Activated T-cell treated with anti-CD3 and anti-CD28 coated beads, Interleukin-2, amount 50 U/mL, for 72 hours (primary cell): ENCODE data around the gene NUBPL. TPM values are rescaled to one million over a fixed set of nuclear protein-coding genes. Genes with fewer than 3 reads are reported as not detected.
"Not testable (repeated sequence)": the region's sequence is repeated elsewhere in the genome, so short reads cannot be mapped to it uniquely, and the experiment has no call there.

Experiments used
- ATAC-seq, 2 donors: fragments of 150-1000 bp; cut with Tn5 transposase; replicated peaks in 1 of 2; 2 replicates each; pipeline ENCODE4 v1.10.0; 2021; ENCODE audit warnings: moderate library complexity in 2 of 2, mild to moderate bottlenecking in 1 of 2
- DNase-seq, 2 donors: peaks; one replicate each; pipeline ENCODE4 v3.0.0; 2021 to 2022; ENCODE audit warnings: mixed read lengths in 1 of 2
- H3K27ac Mint-ChIP-seq: one replicate; pipeline ENCODE4 v1.8.0; 2022; ENCODE audit warnings: mild to moderate bottlenecking, moderate library complexity, mixed read lengths
- H3K27me3 Mint-ChIP-seq: one replicate; pipeline ENCODE4 v1.8.0; 2022; ENCODE audit warnings: low read depth, mixed read lengths
- H3K36me3 Mint-ChIP-seq, 2 donors: one replicate each; pipeline ENCODE4 v1.8.0; 2022; ENCODE audit warnings: mixed read lengths in 2 of 2, mild to moderate bottlenecking in 1 of 2; ENCODE audit not compliant: insufficient read depth in 2 of 2
- H3K4me1 Mint-ChIP-seq: one replicate; pipeline ENCODE4 v1.8.0; 2022; ENCODE audit warnings: low read depth, mixed read lengths
- H3K4me3 Mint-ChIP-seq, 2 donors: one replicate each; pipeline ENCODE4 v1.8.0; 2022; ENCODE audit warnings: mild to moderate bottlenecking in 2 of 2, mixed read lengths in 2 of 2, moderate library complexity in 2 of 2
- H3K9me3 Mint-ChIP-seq, 2 donors: one replicate each; pipeline ENCODE4 v1.8.0; 2022; ENCODE audit warnings: mixed read lengths in 2 of 2
- total RNA-seq, 2 donors: library from RNA; stranded (reverse); gene quantifications; one replicate each; pipeline ENCODE4 v1.2.3, GENCODE V29; 2022

The NUBPL gene
- total RNA-seq, 2 donors from 2014 or later, result 7.7 to 9.4 TPM

- Mint-ChIP-seq H3K9me3 (no peaks in the 10 kb centered on the region), H3K4me3 (no peak overlapping the region), H3K36me3 (peaks cover 0 to 2% of the 10 kb centered on the region in 2 donors), H3K27me3 (no peaks in the 10 kb centered on the region), H3K4me1 (no peaks in the 10 kb centered on the region), H3K27ac (no peak overlapping the region)
- DNase-seq (no peak), ATAC-seq (no peak)
Observed at GRCh38 chr14:31770271-31770670, 209.1 kb downstream of the NUBPL start.

- no peak overlapping the region for H3K4me3 Mint-ChIP-seq
- no peaks in the 10 kb centered on the region for H3K27me3 Mint-ChIP-seq
- ATAC-seq, result no peak
- no peak overlapping the region for H3K27ac Mint-ChIP-seq
- H3K36me3 Mint-ChIP-seq, result peaks cover 2 to 4% of the 10 kb centered on the region in 2 donors
- H3K9me3 Mint-ChIP-seq, result peaks cover 1% of the 10 kb centered on the region in 2 donors
- no peak for DNase-seq
- H3K4me1 Mint-ChIP-seq, result no peaks in the 10 kb centered on the region
Observed at GRCh38 chr14:31774567-31774966, 213.4 kb downstream of the NUBPL start.

- no peaks in the 10 kb centered on the region for H3K27me3 Mint-ChIP-seq
- H3K36me3 Mint-ChIP-seq, result peaks cover 2 to 15% of the 10 kb centered on the region in 2 donors
- H3K9me3 Mint-ChIP-seq, result peaks cover 3 to 4% of the 10 kb centered on the region in 2 donors
- no peaks in the 10 kb centered on the region for H3K4me1 Mint-ChIP-seq
- DNase-seq, result no peak
- H3K4me3 Mint-ChIP-seq, result no peak overlapping the region
- no peak overlapping the region for H3K27ac Mint-ChIP-seq
- no peak for ATAC-seq
Observed at GRCh38 chr14:31777312-31777711, 216.1 kb downstream of the NUBPL start.

- Mint-ChIP-seq H3K27ac (no peak overlapping the region), H3K27me3 (no peaks in the 10 kb centered on the region), H3K4me1 (no peaks in the 10 kb centered on the region), H3K9me3 (peaks cover 3 to 4% of the 10 kb centered on the region in 2 donors), H3K36me3 (peaks cover 2 to 15% of the 10 kb centered on the region in 2 donors), H3K4me3 (no peak overlapping the region)
- DNase-seq, result no peak
- ATAC-seq, result no peak
Observed at GRCh38 chr14:31781578-31781977, 220.4 kb downstream of the NUBPL start.

- H3K36me3 Mint-ChIP-seq, result peaks cover 2 to 11% of the 10 kb centered on the region in 2 donors
Observed at GRCh38 chr14:31785574-31785973, 224.4 kb downstream of the NUBPL start.

GRCh38 chr14:31787377-31787776, 226.2 kb downstream of the NUBPL start:
- no peaks in the 10 kb centered on the region for H3K4me1 Mint-ChIP-seq
- H3K4me3 Mint-ChIP-seq, result no peak overlapping the region
- DNase-seq, result no peak
- no peak overlapping the region for H3K27ac Mint-ChIP-seq
- ATAC-seq, result no peak
- no peaks in the 10 kb centered on the region for H3K27me3 Mint-ChIP-seq
- no peaks in the 10 kb centered on the region for H3K36me3 Mint-ChIP-seq
- H3K9me3 Mint-ChIP-seq, result peaks cover 0 to 4% of the 10 kb centered on the region in 2 donors

More at GRCh38 chr14:31785574-31785973, 224.4 kb downstream of the NUBPL start:
- Mint-ChIP-seq H3K4me3 (no peak overlapping the region), H3K27ac (no peak overlapping the region), H3K4me1 (no peaks in the 10 kb centered on the region), H3K27me3 (no peaks in the 10 kb centered on the region), H3K9me3 (peaks cover 3 to 4% of the 10 kb centered on the region in 2 donors)
- DNase-seq (no peak), ATAC-seq (no peak)

- Mint-ChIP-seq H3K27ac (no peak overlapping the region), H3K4me1 (no peaks in the 10 kb centered on the region), H3K27me3 (no peaks in the 10 kb centered on the region), H3K9me3 (peaks cover 0 to 4% of the 10 kb centered on the region in 2 donors), H3K36me3 (peaks cover 0 to under 1% of the 10 kb centered on the region in 2 donors), H3K4me3 (no peak overlapping the region)
- no peak for ATAC-seq
- no peak for DNase-seq
Observed at GRCh38 chr14:31788340-31788739, 227.1 kb downstream of the NUBPL start.

- ATAC-seq (no peak), DNase-seq (no peak)
- Mint-ChIP-seq H3K27ac (no peak overlapping the region), H3K4me1 (no peaks in the 10 kb centered on the region), H3K4me3 (no peak overlapping the region), H3K9me3 (peaks cover 0 to 1% of the 10 kb centered on the region in 2 donors), H3K36me3 (peaks cover 0 to 1% of the 10 kb centered on the region in 2 donors), H3K27me3 (no peaks in the 10 kb centered on the region)
Observed at GRCh38 chr14:31792726-31793125, 231.5 kb downstream of the NUBPL start.

GRCh38 chr14:31797946-31798345, 236.7 kb downstream of the NUBPL start:
- ATAC-seq, H3K27me3 Mint-ChIP-seq, H3K27ac Mint-ChIP-seq, DNase-seq, H3K4me1 Mint-ChIP-seq, H3K9me3 Mint-ChIP-seq, H3K4me3 Mint-ChIP-seq: not testable (repeated sequence)
- peaks cover 6 to 19% of the 10 kb centered on the region in 2 donors for H3K36me3 Mint-ChIP-seq

GRCh38 chr14:31802838-31803237, 241.6 kb downstream of the NUBPL start:
- peaks cover 10 to 19% of the 10 kb centered on the region in 2 donors for H3K36me3 Mint-ChIP-seq
- DNase-seq (no peak), ATAC-seq (no peak)
- H3K9me3 Mint-ChIP-seq, result peaks cover 0 to 9% of the 10 kb centered on the region in 2 donors
- no peak overlapping the region for H3K27ac Mint-ChIP-seq
- no peaks in the 10 kb centered on the region for H3K4me1 Mint-ChIP-seq
- no peaks in the 10 kb centered on the region for H3K27me3 Mint-ChIP-seq
- H3K4me3 Mint-ChIP-seq, result no peak overlapping the region

- Mint-ChIP-seq H3K4me1 (no peaks in the 10 kb centered on the region), H3K9me3 (peaks cover 12 to 20% of the 10 kb centered on the region in 2 donors), H3K27ac (no peak overlapping the region), H3K36me3 (peaks cover 12 to 22% of the 10 kb centered on the region in 2 donors), H3K4me3 (no peak overlapping the region), H3K27me3 (no peaks in the 10 kb centered on the region)
- ATAC-seq (no peak), DNase-seq (no peak)
Observed at GRCh38 chr14:31806249-31806648, 245.0 kb downstream of the NUBPL start.

GRCh38 chr14:31811693-31812628, 250.8 kb downstream of the NUBPL start:
- Mint-ChIP-seq H3K36me3 (peaks cover 24 to 32% of the 10 kb centered on the region in 2 donors), H3K9me3 (peaks cover 23 to 37% of the 10 kb centered on the region in 2 donors)
- H3K4me3 Mint-ChIP-seq, H3K27me3 Mint-ChIP-seq, ATAC-seq, DNase-seq, H3K27ac Mint-ChIP-seq, H3K4me1 Mint-ChIP-seq: not testable (repeated sequence)

- H3K36me3 Mint-ChIP-seq, result peaks cover 22 to 30% of the 10 kb centered on the region in 2 donors
Observed at GRCh38 chr14:31813724-31814490, 252.7 kb downstream of the NUBPL start.

More at GRCh38 chr14:31813724-31814490, 252.7 kb downstream of the NUBPL start:
- not testable (repeated sequence) for ATAC-seq, H3K4me3 Mint-ChIP-seq, H3K4me1 Mint-ChIP-seq, DNase-seq, H3K27ac Mint-ChIP-seq, H3K27me3 Mint-ChIP-seq
- H3K9me3 Mint-ChIP-seq, result peaks cover 25 to 36% of the 10 kb centered on the region in 2 donors
